Measurements from ENCODE around the gene EMB.
"Not testable (repeated sequence)": the region's sequence is repeated elsewhere in the genome, so short reads cannot be mapped to it uniquely, and the experiment has no call there.

The EMB gene, protein sequence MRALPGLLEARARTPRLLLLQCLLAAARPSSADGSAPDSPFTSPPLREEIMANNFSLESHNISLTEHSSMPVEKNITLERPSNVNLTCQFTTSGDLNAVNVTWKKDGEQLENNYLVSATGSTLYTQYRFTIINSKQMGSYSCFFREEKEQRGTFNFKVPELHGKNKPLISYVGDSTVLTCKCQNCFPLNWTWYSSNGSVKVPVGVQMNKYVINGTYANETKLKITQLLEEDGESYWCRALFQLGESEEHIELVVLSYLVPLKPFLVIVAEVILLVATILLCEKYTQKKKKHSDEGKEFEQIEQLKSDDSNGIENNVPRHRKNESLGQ

GRCh38 chr5:50440651-50441492, at the start of gene EMB:
Gene EMB (minus strand): TSS chr5:50441288. CDS start chr5:50441151, 137 bp downstream.
- in situ Hi-C loops (cut with HindIII; ENCODE audit: low sequenced_read_pairs) = no loop called here

- in situ Hi-C loops (cut with HindIII; ENCODE audit: low sequenced_read_pairs) = not testable (repeated sequence)
Measured at GRCh38 chr5:50489491-50489890, 48.4 kb upstream of the EMB start.

DNA sequence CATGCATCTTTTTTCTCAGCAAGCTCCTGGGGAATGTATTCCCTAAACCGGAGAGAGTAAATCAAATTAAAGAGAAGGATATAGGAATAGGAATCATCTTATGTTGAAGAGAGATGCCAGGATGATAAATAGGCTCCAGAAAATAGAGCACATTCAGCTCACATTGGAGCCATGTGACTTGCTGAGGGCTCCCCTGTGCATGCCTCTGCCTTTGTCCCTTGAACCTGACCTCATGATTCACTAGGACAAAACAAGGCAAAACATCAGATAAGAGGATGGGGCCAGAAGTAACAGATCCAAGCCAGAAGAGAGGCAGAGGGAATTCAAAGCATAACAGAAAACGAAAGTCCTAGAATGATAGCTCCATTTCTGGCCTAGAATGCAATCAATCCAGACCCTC, 37.7 kb upstream of the EMB start:
- in situ Hi-C loops (cut with HindIII; ENCODE audit: low sequenced_read_pairs) = not testable (repeated sequence)

- in situ Hi-C loops (cut with HindIII; ENCODE audit: low sequenced_read_pairs) = no loop called here
Measured at GRCh38 chr5:50476549-50476948, 35.5 kb upstream of the EMB start.

DNA sequence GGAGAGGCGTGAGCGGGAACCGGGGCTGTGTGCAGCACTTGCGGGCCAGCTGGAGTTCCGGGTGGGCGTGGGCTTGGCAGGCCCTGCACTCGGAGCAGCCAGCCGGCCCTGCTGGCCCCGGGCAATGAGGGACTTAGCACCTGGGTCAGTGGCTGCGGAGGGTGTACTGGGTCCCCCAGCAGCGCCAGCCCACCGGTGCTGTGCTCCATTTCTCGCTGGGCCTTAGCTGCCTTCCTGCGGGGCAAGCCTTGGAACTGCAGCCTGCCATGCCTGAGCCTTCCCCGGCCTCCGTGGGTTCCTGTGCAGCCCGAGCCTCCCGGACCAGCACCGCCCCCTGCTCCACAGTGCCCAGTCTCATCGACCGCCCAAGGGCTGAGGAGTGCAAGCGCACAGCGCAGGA, 23.9 kb upstream of the EMB start:
- in situ Hi-C loops (cut with HindIII; ENCODE audit: low sequenced_read_pairs) = not testable (repeated sequence)

GRCh38 chr5:50463726-50464125, 22.6 kb upstream of the EMB start:
- in situ Hi-C loops (cut with HindIII; ENCODE audit: low sequenced_read_pairs) = no loop called here

DNA sequence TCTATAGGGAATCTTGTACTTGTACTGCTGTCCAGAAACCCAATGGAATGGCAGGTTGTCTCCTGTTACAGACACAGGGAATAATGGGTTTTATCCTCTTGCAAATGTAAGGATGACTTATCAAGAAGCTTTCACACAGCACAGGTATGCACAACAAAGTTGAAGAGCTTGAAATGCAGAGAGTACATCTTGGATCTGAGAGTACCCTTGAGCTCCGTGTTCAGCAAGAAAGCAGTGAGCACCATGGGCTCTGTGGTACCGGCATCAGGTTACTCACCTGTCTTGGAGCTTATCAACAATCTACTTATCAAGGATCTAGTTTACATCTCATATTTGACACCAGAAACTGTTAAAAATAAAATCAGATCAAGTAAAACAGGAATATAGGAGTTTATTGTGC, 22.0 kb upstream of the EMB start:
- in situ Hi-C loops (cut with HindIII; ENCODE audit: low sequenced_read_pairs) = no loop called here

DNA sequence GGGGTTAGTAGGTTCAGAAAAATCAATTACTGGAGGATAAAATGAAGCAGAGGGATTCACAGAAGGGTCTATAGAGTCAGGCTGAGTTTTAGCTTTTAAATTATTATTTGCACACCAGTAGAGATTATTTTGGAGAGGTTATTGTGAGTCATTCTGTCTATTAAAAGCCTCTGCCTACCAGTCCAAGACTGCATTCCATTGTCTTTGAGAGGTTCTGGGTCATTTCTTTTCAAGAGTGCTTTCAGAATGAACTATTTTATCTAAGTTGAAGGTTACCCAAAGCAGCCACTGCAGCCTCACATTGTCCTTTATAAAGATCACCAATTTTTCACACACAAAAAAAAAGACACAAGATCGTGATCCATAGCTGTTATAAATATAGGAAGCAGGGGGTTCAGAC, 21.5 kb upstream of the EMB start:
- in situ Hi-C loops (cut with HindIII; ENCODE audit: low sequenced_read_pairs) = not testable (repeated sequence)

- in situ Hi-C loops (cut with HindIII; ENCODE audit: low sequenced_read_pairs) = not testable (repeated sequence)
Measured at GRCh38 chr5:50458372-50458771, 17.3 kb upstream of the EMB start.

- in situ Hi-C loops (cut with HindIII; ENCODE audit: low sequenced_read_pairs) = not testable (repeated sequence)
Measured at GRCh38 chr5:50449241-50449640, 8.2 kb upstream of the EMB start.

GRCh38 chr5:50447941-50448340, 6.9 kb upstream of the EMB start:
- in situ Hi-C loops (cut with HindIII; ENCODE audit: low sequenced_read_pairs) = no loop called here

DNA sequence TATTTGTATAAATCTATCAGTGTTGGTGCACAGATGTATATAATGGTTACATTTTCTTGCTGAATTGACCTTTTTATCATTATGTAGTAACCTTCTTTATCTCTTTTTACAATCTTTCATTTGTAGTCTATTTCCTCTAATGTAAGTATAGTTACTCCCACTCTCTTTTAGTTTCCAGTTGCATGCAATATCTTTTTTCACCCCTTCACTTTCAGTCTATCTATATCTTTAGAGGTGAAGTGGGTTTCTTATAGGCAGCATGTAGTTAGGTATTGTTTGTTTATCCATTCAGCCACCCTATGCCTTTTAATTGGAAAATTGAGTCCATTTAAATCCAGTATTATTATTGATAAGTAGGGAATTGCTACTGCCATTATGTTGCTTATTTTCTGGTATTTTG, 6.1 kb upstream of the EMB start:
- in situ Hi-C loops (cut with HindIII; ENCODE audit: low sequenced_read_pairs) = no loop called here

GRCh38 chr5:50445296-50445949, 4.3 kb upstream of the EMB start:
- in situ Hi-C loops (cut with HindIII; ENCODE audit: low sequenced_read_pairs) = no loop called here

- in situ Hi-C loops (cut with HindIII; ENCODE audit: low sequenced_read_pairs) = not testable (repeated sequence)
Measured at GRCh38 chr5:50442559-50443539, 1.8 kb upstream of the EMB start.

- in situ Hi-C loops (cut with HindIII; ENCODE audit: low sequenced_read_pairs) = no loop called here
Measured at GRCh38 chr5:50441493-50441955, 436 bp upstream of the EMB start.

- in situ Hi-C loops (cut with HindIII; ENCODE audit: low sequenced_read_pairs) = no loop called here
Measured at GRCh38 chr5:50439221-50439620, 1.9 kb downstream of the EMB start.

DNA sequence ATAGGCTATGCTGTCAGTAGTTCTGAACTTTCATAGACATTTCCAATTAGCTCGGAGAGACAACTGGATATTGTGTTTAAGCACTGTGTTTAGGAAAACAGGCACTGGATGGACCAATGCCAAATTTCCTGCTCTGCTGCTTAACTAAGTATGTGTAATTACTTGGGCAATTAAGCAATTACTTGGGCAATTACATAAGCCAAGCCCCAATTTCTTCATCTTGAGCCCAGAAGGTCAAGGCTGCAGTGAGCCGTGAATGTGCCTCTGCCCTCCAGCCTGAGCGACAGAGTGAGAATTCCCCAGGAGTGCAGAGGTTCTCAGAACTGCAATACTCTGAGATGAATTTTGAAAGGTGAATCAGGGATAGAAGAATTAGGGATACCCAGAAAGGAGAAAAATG, 3.0 kb downstream of the EMB start:
- in situ Hi-C loops (cut with HindIII; ENCODE audit: low sequenced_read_pairs) = not testable (repeated sequence)

- in situ Hi-C loops (cut with HindIII; ENCODE audit: low sequenced_read_pairs) = no loop called here
Measured at GRCh38 chr5:50435168-50435567, 5.9 kb downstream of the EMB start.

DNA sequence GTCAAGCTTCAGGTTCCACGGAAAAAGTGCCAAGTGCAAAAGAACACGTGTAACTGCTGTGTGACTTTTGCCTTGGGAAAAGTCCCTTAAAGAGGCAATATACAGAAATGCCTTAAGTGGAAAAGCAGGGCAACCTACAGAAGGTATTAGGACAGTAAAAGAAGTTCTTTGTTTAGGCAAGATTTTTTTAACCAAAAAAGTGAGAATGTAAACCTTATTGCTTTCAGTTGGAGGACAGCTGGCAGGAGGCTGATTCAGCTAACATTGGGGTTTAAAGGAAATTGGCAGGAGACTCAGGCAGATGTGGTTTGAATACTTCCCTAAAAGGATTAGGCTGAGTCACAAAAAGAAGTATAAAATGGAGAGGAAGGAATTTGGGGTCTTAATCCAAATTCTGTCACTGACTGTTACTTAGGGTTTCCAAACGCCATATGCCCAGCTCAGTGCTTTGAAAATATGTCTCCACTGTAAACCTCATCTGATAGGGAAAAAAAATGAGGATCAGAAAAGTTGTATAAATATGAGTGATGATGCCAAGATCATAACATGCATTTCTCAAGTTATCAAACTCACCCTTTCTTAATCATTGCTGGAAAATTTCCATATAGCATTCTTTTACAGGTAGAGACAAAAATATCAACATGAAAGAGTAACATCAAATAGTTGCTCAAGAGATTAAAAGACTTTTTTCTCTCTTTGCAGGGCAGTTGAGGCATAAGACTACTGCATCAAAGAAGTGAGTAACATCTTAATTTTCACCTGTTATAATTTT, 9.8 kb downstream of the EMB start:
- in situ Hi-C loops (cut with HindIII; ENCODE audit: low sequenced_read_pairs) = not testable (repeated sequence)
